Hepatocyte (in vitro differentiated cells): Measurements from ENCODE around the gene MARK2. TPM values are rescaled to one million over a fixed set of nuclear protein-coding genes. Genes with fewer than 3 reads are reported as not detected.

Experiments
- DNase-seq: peaks from one replicate; pipeline ENCODE4 v3.0.0-alpha.2; 2016; ENCODE audit warnings: low spot score
- H2AFZ ChIP-seq: fragments of 200-600 bp; sonication (generic); 2 replicates; pipeline ENCODE4 v1.6.0; 2016; ENCODE audit warnings: antibody characterized with exemption, mild to moderate bottlenecking
- H3K27ac ChIP-seq: fragments of 200-600 bp; sonication (generic); 2 replicates; pipeline ENCODE4 v1.5.1; 2016; ENCODE audit warnings: mild to moderate bottlenecking
- H3K27me3 ChIP-seq: fragments of 200-600 bp; sonication (generic); 2 replicates; pipeline ENCODE4 v1.6.1; 2016
- H3K36me3 ChIP-seq: fragments of 200-600 bp; sonication (generic); replicated peaks from 2 replicates; pipeline ENCODE4 v1.5.1; 2016; ENCODE audit warnings: low read depth; ENCODE audit not compliant: insufficient read depth
- H3K4me1 ChIP-seq: fragments of 200-600 bp; sonication (generic); 2 replicates; pipeline ENCODE4 v1.5.1; 2016; ENCODE audit warnings: mild to moderate bottlenecking, moderate library complexity; ENCODE audit not compliant: insufficient read depth
- H3K4me2 ChIP-seq: fragments of 200-600 bp; sonication (generic); 2 replicates; pipeline ENCODE4 v1.6.0; 2016
- H3K4me3 ChIP-seq: fragments of 200-600 bp; sonication (generic); 2 replicates; pipeline ENCODE4 v1.5.1; 2016; ENCODE audit warnings: mild to moderate bottlenecking
- H3K79me2 ChIP-seq: fragments of 200-600 bp; sonication (generic); 2 replicates; pipeline ENCODE4 v1.6.0; 2017; ENCODE audit warnings: mild to moderate bottlenecking
- H3K9me2 ChIP-seq: fragments of 200-600 bp; sonication (generic); replicated peaks from 2 replicates; pipeline ENCODE4 v1.6.0; 2017; ENCODE audit warnings: mild to moderate bottlenecking; ENCODE audit not compliant: insufficient read depth
- H3K9me3 ChIP-seq: fragments of 200-600 bp; sonication (generic); 2 replicates; pipeline ENCODE4 v1.5.1; 2016; ENCODE audit warnings: low read depth, mild to moderate bottlenecking
- H4K20me1 ChIP-seq: fragments of 200-600 bp; sonication (generic); 2 replicates; pipeline ENCODE4 v1.6.0; 2016; ENCODE audit warnings: mild to moderate bottlenecking; ENCODE audit not compliant: insufficient read depth, poor library complexity, severe bottlenecking
- EZH2 ChIP-seq: fragments of 200-600 bp; sonication (generic); IDR thresholded peaks from 2 replicates; pipeline ENCODE4 v1.6.1; 2016; ENCODE audit warnings: antibody characterized with exemption, mild to moderate bottlenecking, borderline replicate concordance
- EZH2phosphoT487 ChIP-seq: fragments of 200-600 bp; sonication (generic); IDR thresholded peaks from one replicate; pipeline ENCODE4 v1.6.1; 2018; ENCODE audit warnings: antibody characterized with exemption, mild to moderate bottlenecking, low read depth, moderate library complexity; ENCODE audit not compliant: unreplicated experiment, severe bottlenecking
- WGBS: methylation state at CpG from one replicate; pipeline ENCODE4 v1.1.6; 2016; ENCODE audit warnings: low lambda C conversion rate; ENCODE audit errors: missing lambda C conversion rate; 5-methylcytosine and 5-hydroxymethylcytosine counted together
- polyA plus RNA-seq: library from polyadenylated mRNA; unstranded; fragments of >200 nt; fragmentation: Nextera tagmentation; extraction: Ambion mirVana; gene quantifications from 2 replicates; pipeline ENCODE4 v1.2.1, GENCODE V29; 2016
- total RNA-seq: library from RNA; depleted of rRNA; stranded (reverse); fragments of >200 nt; gene quantifications from 2 replicates; pipeline ENCODE4 v1.2.3, GENCODE V29; 2014
- TF ChIP-seq, protein P1 (sequence below): fragments of 200-600 bp; sonication (generic); IDR thresholded peaks from 2 replicates; pipeline ENCODE4 v1.5.1; 2016; ENCODE audit warnings: antibody characterized with exemption, mild to moderate bottlenecking; ENCODE audit not compliant: poor library complexity

MARK2 gene
- total and polyA plus RNA-seq, 2 experiments from 2014 or later, result 22.4 to 48.2 TPM

DNA sequence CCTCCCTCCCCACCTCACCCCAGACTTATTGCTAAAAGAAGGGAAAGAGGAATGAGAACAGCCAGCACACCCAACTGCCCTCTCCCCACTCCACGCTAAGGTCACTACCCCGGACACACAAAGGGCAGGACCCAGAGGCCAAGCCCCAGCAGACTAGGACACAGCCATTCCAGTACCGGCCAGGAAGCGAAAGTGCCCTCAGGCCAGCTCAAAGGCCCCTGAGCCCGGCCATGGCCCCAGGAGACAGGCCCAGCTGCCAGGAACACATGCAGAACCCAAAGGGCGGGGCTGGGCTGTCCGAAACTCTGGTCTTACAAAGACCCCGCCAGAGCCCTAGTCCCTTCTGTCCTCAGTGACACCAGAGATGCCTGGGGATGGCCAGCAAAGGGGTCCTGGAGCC, 72.5 kb downstream of the MARK2 start:
- Histone ChIP-seq H3K9me3 (no peaks in the 10 kb centered on the region), H3K4me2 (no peak overlapping the region), H2AFZ (no peak overlapping the region), H3K27ac (no peak overlapping the region), H4K20me1 (no peaks in the 10 kb centered on the region), H3K4me1 (peaks cover 25% of the 10 kb centered on the region), H3K4me3 (no peak overlapping the region), H3K36me3 (no peaks in the 10 kb centered on the region), H3K9me2 (no peaks in the 10 kb centered on the region), H3K27me3 (no peaks in the 10 kb centered on the region), H3K79me2 (peaks cover 7% of the 10 kb centered on the region)
- TF ChIP-seq, protein P1, sequence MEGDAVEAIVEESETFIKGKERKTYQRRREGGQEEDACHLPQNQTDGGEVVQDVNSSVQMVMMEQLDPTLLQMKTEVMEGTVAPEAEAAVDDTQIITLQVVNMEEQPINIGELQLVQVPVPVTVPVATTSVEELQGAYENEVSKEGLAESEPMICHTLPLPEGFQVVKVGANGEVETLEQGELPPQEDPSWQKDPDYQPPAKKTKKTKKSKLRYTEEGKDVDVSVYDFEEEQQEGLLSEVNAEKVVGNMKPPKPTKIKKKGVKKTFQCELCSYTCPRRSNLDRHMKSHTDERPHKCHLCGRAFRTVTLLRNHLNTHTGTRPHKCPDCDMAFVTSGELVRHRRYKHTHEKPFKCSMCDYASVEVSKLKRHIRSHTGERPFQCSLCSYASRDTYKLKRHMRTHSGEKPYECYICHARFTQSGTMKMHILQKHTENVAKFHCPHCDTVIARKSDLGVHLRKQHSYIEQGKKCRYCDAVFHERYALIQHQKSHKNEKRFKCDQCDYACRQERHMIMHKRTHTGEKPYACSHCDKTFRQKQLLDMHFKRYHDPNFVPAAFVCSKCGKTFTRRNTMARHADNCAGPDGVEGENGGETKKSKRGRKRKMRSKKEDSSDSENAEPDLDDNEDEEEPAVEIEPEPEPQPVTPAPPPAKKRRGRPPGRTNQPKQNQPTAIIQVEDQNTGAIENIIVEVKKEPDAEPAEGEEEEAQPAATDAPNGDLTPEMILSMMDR, result no peak
- TF ChIP-seq EZH2phosphoT487 (no peak), EZH2 (no peak)
- 90% methylated on average over 8 of the region's 8 CpGs for WGBS
- no peak for DNase-seq

DNA sequence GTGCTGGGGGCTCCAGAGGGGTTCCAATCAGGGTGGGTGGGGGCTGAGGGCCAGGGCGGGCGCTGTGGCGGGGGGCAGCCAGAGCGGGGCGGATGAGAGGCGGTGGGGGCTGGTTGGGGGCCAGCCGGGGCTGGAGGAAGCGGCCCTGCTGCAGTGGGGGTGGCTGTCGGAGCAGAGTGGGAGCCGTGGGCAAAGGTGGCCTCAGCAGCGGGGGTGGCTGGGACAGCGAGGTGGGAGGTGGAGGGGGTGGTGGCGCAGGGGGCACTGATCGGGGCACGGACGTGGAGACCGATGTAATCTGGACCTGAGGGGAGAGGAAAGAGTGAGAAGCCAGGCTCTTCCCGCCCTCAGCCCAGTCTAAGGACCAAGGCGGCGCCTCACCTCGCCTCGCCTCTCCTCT, 73.0 kb downstream of the MARK2 start:
- Histone ChIP-seq H3K4me3 (no peak overlapping the region), H3K4me2 (no peak overlapping the region), H3K27me3 (no peaks in the 10 kb centered on the region), H2AFZ (no peak overlapping the region), H3K4me1 (peaks cover 25% of the 10 kb centered on the region), H4K20me1 (no peaks in the 10 kb centered on the region), H3K79me2 (peaks cover 9% of the 10 kb centered on the region), H3K27ac (no peak overlapping the region), H3K36me3 (no peaks in the 10 kb centered on the region), H3K9me2 (no peaks in the 10 kb centered on the region), H3K9me3 (no peaks in the 10 kb centered on the region)
- TF ChIP-seq, protein P1, result no peak
- TF ChIP-seq EZH2phosphoT487 (no peak), EZH2 (no peak)
- DNase-seq, result no peak
- WGBS, result 100% methylated on average over 5 of the region's 22 CpGs

DNA sequence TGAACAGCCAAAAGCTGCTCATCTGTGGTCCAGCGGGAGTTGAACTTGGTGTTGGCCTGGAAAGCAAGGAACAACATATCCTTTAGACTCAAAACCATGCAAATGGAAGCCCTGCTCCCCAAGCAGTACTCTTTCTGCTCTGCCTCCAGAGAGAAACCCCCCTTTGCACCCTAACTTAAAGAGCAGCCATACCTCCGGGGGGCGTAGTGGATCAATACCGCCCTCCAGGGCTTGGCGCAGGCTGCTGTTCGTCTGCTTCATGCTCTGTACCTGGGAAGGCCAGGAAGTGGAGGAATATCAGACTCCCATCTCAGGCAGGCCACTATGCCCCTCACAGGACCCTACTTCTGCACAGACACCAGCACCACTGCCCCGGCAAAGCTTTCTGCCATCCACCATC, 73.8 kb downstream of the MARK2 start:
- no peaks in the 10 kb centered on the region for H3K27me3 ChIP-seq
- H3K4me3 ChIP-seq, result no peak overlapping the region
- no peaks in the 10 kb centered on the region for H3K9me3 ChIP-seq
- H2AFZ ChIP-seq, result no peak overlapping the region
- H4K20me1 ChIP-seq, result no peaks in the 10 kb centered on the region
- H3K4me2 ChIP-seq, result no peak overlapping the region
- no peaks in the 10 kb centered on the region for H3K36me3 ChIP-seq
- peaks cover 9% of the 10 kb centered on the region for H3K79me2 ChIP-seq
- H3K27ac ChIP-seq, result no peak overlapping the region
- DNase-seq, result no peak
- 94% methylated on average over 7 of the region's 7 CpGs for WGBS
- H3K4me1 ChIP-seq, result peaks cover 31% of the 10 kb centered on the region
- TF ChIP-seq EZH2phosphoT487 (no peak), EZH2 (no peak)
- TF ChIP-seq, protein P1, result no peak
- no peaks in the 10 kb centered on the region for H3K9me2 ChIP-seq
